Kidney (tissue), 14 donors: ENCODE data around the gene RNF144B. TPM values are rescaled to one million over a fixed set of nuclear protein-coding genes. Genes with fewer than 3 reads are reported as not detected.

Experiments
- DNase-seq, 5 donors: peaks; one replicate each; pipeline ENCODE4 v3.0.0-alpha.2; 2013 to 2020
- FAIRE-seq: peaks from 2 replicates; lab custom pipeline; 2012; peaks lifted over from hg19 to GRCh38; lab: Jason Lieb, UNC
- H3K27ac ChIP-seq, 2 donors: one replicate each; pipeline ENCODE4 v1.7.0; 2013; ENCODE audit warnings: low read depth in 2 of 2, low read length in 2 of 2, inconsistent platforms in 1 of 2
- H3K27me3 ChIP-seq: one replicate; pipeline ENCODE4 v1.7.1; 2013; ENCODE audit warnings: low read length, inconsistent platforms; ENCODE audit not compliant: control insufficient read depth, insufficient read depth
- H3K36me3 ChIP-seq, 3 donors: one replicate each; pipeline versions ENCODE4 v1.7.0 to v1.7.1; 2013; ENCODE audit warnings: low read length in 3 of 3, control low read depth in 1 of 3, inconsistent platforms in 1 of 3; ENCODE audit not compliant: insufficient read depth in 3 of 3, control insufficient read depth in 2 of 3
- H3K4me1 ChIP-seq, 3 donors: one replicate each; pipeline versions ENCODE4 v1.7.0 to v1.7.1; 2013; ENCODE audit warnings: low read length in 3 of 3, inconsistent platforms in 1 of 3, low read depth in 1 of 3; ENCODE audit not compliant: control insufficient read depth in 2 of 3, insufficient read depth in 2 of 3
- H3K4me3 ChIP-seq, 3 donors: one replicate each; pipeline versions ENCODE4 v1.7.0 to v1.8.1; 2013; ENCODE audit warnings: low read length in 3 of 3, control low read depth in 1 of 3, inconsistent platforms in 1 of 3
- H3K9ac ChIP-seq, 3 donors: one replicate each; pipeline versions ENCODE4 v1.7.0 to v1.7.1; 2013; ENCODE audit warnings: low read length in 3 of 3, control low read depth in 1 of 3, inconsistent platforms in 1 of 3
- H3K9me3 ChIP-seq, 3 donors: one replicate each; pipeline versions ENCODE4 v1.7.0 to v1.7.1; 2013; ENCODE audit warnings: low read length in 3 of 3, control low read depth in 1 of 3, inconsistent platforms in 1 of 3; ENCODE audit not compliant: control insufficient read depth in 2 of 3, insufficient read depth in 1 of 3
- intact Hi-C: fragments of 100-400 bp; cut with DNase I; formaldehyde crosslinking; loops from one replicate; pipeline ENCODE4 v1.11.1; 2022
- polyA plus RNA-seq: library from polyadenylated mRNA; stranded (reverse); fragments of 350-450 nt; fragmentation: Illumina TruSeq; extraction: RNeasy Lipid Tissue Mini Kit (QIAGEN cat#74804); gene quantifications from one replicate; pipeline ENCODE4 v1.2.3, GENCODE V29; 2014; ENCODE audit warnings: low read depth, low replicate concordance; ENCODE audit not compliant: insufficient read depth
- total RNA-seq: library from RNA; stranded (reverse); fragmentation: NEBNext Ultra II Directional; extraction: Animal tissue kit (Norgen Biotek cat#: 25700); gene quantifications from one replicate; pipeline ENCODE4 v1.2.1, GENCODE V29; 2021
- TF ChIP-seq, protein P1 (sequence below): IDR thresholded peaks from 3 replicates; pipeline ENCODE4 v1.5.1; 2012; ENCODE audit warnings: mild to moderate bottlenecking, moderate library complexity, borderline replicate concordance; ENCODE audit not compliant: insufficient read depth; ENCODE audit errors: extremely low read depth
- donor health status: control.
- donor health status: control.
- donor health status: control.
- donor health status: control.
- donor health status: control.
- donor health status: DM: yes; HTN: yes; CAD: no.
- donor health status: Normal renal cell carcinoma (clear cell type).

The RNF144B gene
- total and polyA plus RNA-seq, 2 donors from 2014 or later: 9.4 to 153 TPM

DNA sequence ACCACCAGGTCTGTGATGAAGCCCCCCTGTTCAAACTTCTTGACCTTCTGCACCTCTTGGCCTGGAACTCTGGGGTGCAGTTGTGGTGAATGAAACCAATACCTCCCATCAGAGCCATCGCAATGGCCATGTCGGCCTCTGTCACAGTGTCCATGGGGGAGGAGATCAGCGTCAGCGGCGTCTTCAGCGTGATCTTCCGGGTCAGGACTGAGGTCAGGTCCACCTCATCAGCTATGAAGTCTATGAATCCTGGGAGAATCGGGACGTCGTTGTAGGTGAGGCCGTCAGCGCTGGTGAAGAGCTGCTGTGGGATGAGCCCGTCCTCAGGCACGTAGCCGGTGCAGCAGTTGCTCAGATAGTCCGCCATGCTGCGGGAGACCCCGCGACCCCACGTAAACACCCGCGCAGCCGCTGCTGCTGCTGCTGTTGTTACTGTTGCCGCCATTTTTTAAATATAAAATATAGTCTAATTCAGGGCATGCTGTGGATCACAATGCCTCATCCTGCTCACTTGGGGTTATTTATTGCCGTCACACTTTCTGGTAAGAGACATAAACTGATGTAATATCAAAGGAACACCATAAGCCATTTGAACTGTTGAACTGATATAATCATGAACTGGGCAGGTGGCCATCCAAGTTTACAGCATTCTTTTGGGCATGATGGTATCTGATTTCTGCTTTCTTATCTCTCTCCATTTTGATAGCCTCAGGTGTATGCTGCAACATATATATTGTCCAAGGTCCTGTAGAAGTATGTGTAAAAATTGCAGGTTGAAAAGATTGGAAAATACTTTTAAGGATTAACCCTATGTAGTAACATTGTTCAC is 18.7 kb upstream of the RNF144B start:
- H3K4me3 ChIP-seq: no peak overlapping the region
- H3K4me1 ChIP-seq: no peaks in the 10 kb centered on the region
- FAIRE-seq (no peak), DNase-seq (no peak)
- intact Hi-C loops: no loop called here
- TF ChIP-seq, protein P1, sequence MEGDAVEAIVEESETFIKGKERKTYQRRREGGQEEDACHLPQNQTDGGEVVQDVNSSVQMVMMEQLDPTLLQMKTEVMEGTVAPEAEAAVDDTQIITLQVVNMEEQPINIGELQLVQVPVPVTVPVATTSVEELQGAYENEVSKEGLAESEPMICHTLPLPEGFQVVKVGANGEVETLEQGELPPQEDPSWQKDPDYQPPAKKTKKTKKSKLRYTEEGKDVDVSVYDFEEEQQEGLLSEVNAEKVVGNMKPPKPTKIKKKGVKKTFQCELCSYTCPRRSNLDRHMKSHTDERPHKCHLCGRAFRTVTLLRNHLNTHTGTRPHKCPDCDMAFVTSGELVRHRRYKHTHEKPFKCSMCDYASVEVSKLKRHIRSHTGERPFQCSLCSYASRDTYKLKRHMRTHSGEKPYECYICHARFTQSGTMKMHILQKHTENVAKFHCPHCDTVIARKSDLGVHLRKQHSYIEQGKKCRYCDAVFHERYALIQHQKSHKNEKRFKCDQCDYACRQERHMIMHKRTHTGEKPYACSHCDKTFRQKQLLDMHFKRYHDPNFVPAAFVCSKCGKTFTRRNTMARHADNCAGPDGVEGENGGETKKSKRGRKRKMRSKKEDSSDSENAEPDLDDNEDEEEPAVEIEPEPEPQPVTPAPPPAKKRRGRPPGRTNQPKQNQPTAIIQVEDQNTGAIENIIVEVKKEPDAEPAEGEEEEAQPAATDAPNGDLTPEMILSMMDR: no peak
- no peak overlapping the region for H3K27ac ChIP-seq
- H3K9ac ChIP-seq: no peak overlapping the region
- H3K27me3 ChIP-seq: no peaks in the 10 kb centered on the region
- H3K36me3 ChIP-seq: no peaks in the 10 kb centered on the region
- H3K9me3 ChIP-seq: no peaks in the 10 kb centered on the region

DNA sequence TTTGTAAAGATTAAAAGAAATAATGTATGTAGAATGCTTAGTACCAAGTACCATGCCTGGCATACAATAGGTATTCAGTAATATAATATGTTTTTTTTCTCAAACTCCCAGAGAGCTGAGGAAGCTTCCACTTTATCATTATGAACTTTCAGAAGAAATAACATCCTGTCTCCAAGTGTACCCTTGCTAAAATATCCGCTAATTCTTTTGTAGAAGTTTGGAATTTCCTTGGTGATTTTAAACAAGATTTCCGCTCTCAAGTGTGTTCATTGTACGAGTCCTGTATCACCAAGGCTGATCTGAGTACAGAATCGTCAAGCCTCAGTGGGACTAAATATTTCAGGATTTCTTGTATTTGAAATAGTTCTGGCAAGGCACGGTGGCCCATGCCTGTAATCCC is 16.1 kb upstream of the RNF144B start:
- intact Hi-C loops: no loop called here
- FAIRE-seq: no peak
- TF ChIP-seq, protein P1: no peak
- Histone ChIP-seq H3K27me3 (no peaks in the 10 kb centered on the region), H3K9me3 (no peaks in the 10 kb centered on the region), H3K4me3 (no peak overlapping the region), H3K4me1 (no peaks in the 10 kb centered on the region), H3K9ac (no peak overlapping the region), H3K27ac (no peak overlapping the region), H3K36me3 (no peaks in the 10 kb centered on the region)
- no peak for DNase-seq

DNA sequence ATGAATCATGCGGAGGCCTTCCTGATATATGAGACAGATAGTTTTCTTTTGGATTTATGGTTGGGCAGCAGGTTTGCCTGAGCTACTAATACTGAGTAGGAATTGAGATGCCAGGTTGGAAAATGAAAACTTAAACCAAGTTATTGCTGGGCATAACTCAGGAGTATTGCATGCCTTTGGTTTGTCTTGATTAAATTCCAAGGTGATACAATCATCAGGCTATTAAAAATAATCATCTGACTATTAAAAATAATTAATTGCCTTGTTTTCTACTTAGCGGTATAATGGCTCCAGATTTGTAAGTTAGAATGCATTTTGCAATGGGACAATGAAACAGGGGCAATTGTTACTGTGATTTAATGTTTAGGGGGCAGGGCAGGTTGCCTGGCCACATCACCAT is 15.5 kb upstream of the RNF144B start:
- intact Hi-C loops: no loop called here
- Histone ChIP-seq H3K9ac (no peak overlapping the region), H3K27ac (no peak overlapping the region)

More for the DNA sequence above, 15.5 kb upstream of the RNF144B start:
- Histone ChIP-seq H3K4me3 (no peak overlapping the region), H3K27me3 (no peaks in the 10 kb centered on the region), H3K4me1 (no peaks in the 10 kb centered on the region), H3K36me3 (no peaks in the 10 kb centered on the region), H3K9me3 (no peaks in the 10 kb centered on the region)
- DNase-seq (no peak), FAIRE-seq (no peak)
- TF ChIP-seq, protein P1: no peak
